Measurements from ENCODE around the gene LRRC10B. TPM values are rescaled to one million over a fixed set of nuclear protein-coding genes. Genes with fewer than 3 reads are reported as not detected.

Gene LRRC10B
- total RNA-seq, 4 donors from 2014 or later, result 0.22 to 3.0 (median 0.66) TPM

GRCh38 chr11:61549177-61549576 lies 40.6 kb downstream of the LRRC10B start:
- H3K27me3 ChIP-seq, result no peaks in the 10 kb centered on the region
- TF ChIP-seq, protein P1, sequence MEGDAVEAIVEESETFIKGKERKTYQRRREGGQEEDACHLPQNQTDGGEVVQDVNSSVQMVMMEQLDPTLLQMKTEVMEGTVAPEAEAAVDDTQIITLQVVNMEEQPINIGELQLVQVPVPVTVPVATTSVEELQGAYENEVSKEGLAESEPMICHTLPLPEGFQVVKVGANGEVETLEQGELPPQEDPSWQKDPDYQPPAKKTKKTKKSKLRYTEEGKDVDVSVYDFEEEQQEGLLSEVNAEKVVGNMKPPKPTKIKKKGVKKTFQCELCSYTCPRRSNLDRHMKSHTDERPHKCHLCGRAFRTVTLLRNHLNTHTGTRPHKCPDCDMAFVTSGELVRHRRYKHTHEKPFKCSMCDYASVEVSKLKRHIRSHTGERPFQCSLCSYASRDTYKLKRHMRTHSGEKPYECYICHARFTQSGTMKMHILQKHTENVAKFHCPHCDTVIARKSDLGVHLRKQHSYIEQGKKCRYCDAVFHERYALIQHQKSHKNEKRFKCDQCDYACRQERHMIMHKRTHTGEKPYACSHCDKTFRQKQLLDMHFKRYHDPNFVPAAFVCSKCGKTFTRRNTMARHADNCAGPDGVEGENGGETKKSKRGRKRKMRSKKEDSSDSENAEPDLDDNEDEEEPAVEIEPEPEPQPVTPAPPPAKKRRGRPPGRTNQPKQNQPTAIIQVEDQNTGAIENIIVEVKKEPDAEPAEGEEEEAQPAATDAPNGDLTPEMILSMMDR (IDR thresholded peaks at IDR 0.05), result no peak
- no peak for TF ChIP-seq POLR2A (IDR thresholded peaks at IDR 0.05)
- no peak for DNase-seq
- peaks cover 5 to 36% of the 10 kb centered on the region in 2 donors for H3K4me1 ChIP-seq
- no peak overlapping the region for H3K4me3 ChIP-seq (replicated peaks in 1 of 3)
- 77 to 86% methylated on average over 8 of the region's 8 CpGs for WGBS, 2 donors
- no peaks in the 10 kb centered on the region for H3K36me3 ChIP-seq
- intact Hi-C loops (cut with DNase I), result no loop called here
- peak overlapping the region in 1 of 3 donors; percentile 72 for H3K27ac ChIP-seq
- H3K9me3 ChIP-seq, result no peaks in the 10 kb centered on the region

GRCh38 chr11:61549662-61550568 lies 41.4 kb downstream of the LRRC10B start:
- H3K27ac ChIP-seq, result peak overlapping the region in 2 of 3 donors; percentile 23 to 72
- intact Hi-C loops (cut with DNase I), result no loop called here
- H3K9me3 ChIP-seq, result no peaks in the 10 kb centered on the region
- no peak overlapping the region for H3K4me3 ChIP-seq (replicated peaks in 1 of 3)
- TF ChIP-seq, protein P1 (IDR thresholded peaks at IDR 0.05), result no peak
- peak in 1 of 2 donors; percentile 8 for TF ChIP-seq POLR2A (IDR thresholded peaks at IDR 0.05)
- H3K27me3 ChIP-seq, result peaks cover 3% of the 10 kb centered on the region
- DNase-seq, result peak; percentile 33 to 37
- peaks cover 5 to 36% of the 10 kb centered on the region in 2 donors for H3K4me1 ChIP-seq
- WGBS, 2 donors, result 75 to 83% methylated on average over 16 to 17 of the region's 23 CpGs
- H3K36me3 ChIP-seq, result no peaks in the 10 kb centered on the region

GRCh38 chr11:61550665-61551227 lies 42.2 kb downstream of the LRRC10B start:
- Histone ChIP-seq H3K9me3 (no peaks in the 10 kb centered on the region), H3K27ac (peak overlapping the region in 2 of 3 donors; percentile 72 to 85), H3K4me1 (peaks cover 9 to 45% of the 10 kb centered on the region in 2 donors), H3K4me3 (replicated peaks in 1 of 3) (no peak overlapping the region), H3K27me3 (peaks cover 7% of the 10 kb centered on the region), H3K36me3 (no peaks in the 10 kb centered on the region)
- no peak for DNase-seq
- 90 to 93% methylated on average over 16 to 18 of the region's 18 CpGs for WGBS, 2 donors
- TF ChIP-seq, protein P1 (IDR thresholded peaks at IDR 0.05), result no peak
- intact Hi-C loops (cut with DNase I), result no loop called here

- TF ChIP-seq, protein P1 (IDR thresholded peaks at IDR 0.05), result no peak
- TF ChIP-seq POLR2A (IDR thresholded peaks at IDR 0.05), result peak in 1 of 2 donors; percentile 33
- Histone ChIP-seq H3K27me3 (peaks cover 7% of the 10 kb centered on the region), H3K4me3 (replicated peaks in 1 of 3) (no peak overlapping the region), H3K4me1 (peaks cover 9 to 47% of the 10 kb centered on the region in 2 donors), H3K9me3 (no peaks in the 10 kb centered on the region), H3K27ac (peak overlapping the region in 2 of 3 donors; percentile 72 to 85), H3K36me3 (no peaks in the 10 kb centered on the region)
- intact Hi-C loops (cut with DNase I), result no loop called here
- 52 to 59% methylated on average over 4 to 12 of the region's 12 CpGs for WGBS, 2 donors
- DNase-seq, result peak; percentile 73 to 77
These were observed 43.1 kb downstream of the LRRC10B start for GRCh38 chr11:61551634-61552033.

Measured in thyroid gland (tissue), 4 donors.